ENCODE measurements around the gene P4HA1.
A peak's percentile ranks its signal among the peaks of the same experiment; 100 is the strongest.

The P4HA1 gene

GRCh38 chr10:73079779-73080541 is 16.7 kb downstream of the P4HA1 start:
- FAIRE-seq (peak; percentile 30), DNase-seq (ENCODE audit: insufficient read length, low spot score) (no peak)
- TF ChIP-seq POLR2A (IDR thresholded peaks at IDR 0.05; ENCODE audit: low read depth, low read length), result no peak

- TF ChIP-seq POLR2A (IDR thresholded peaks at IDR 0.05; ENCODE audit: low read depth, low read length), result no peak
- FAIRE-seq, result peak; percentile 97
Observed at GRCh38 chr10:73076360-73077183, 20.1 kb downstream of the P4HA1 start.

GRCh38 chr10:73075829-73076228 is 20.8 kb downstream of the P4HA1 start:
- DNase-seq (ENCODE audit: insufficient read length, low spot score), result no peak
- no peak for TF ChIP-seq POLR2A (IDR thresholded peaks at IDR 0.05; ENCODE audit: low read depth, low read length)
- FAIRE-seq, result no peak

More at GRCh38 chr10:73076360-73077183, 20.1 kb downstream of the P4HA1 start:
- no peak for DNase-seq (ENCODE audit: insufficient read length, low spot score)

- TF ChIP-seq POLR2A (IDR thresholded peaks at IDR 0.05; ENCODE audit: low read depth, low read length), result no peak
- no peak for DNase-seq (ENCODE audit: insufficient read length, low spot score)
- FAIRE-seq, result peak; percentile 15
Observed at GRCh38 chr10:73073627-73074026, 23.0 kb downstream of the P4HA1 start.

- DNase-seq (ENCODE audit: insufficient read length, low spot score), result no peak
- FAIRE-seq, result peak; percentile 61
- TF ChIP-seq POLR2A (IDR thresholded peaks at IDR 0.05; ENCODE audit: low read depth, low read length), result no peak
Observed at GRCh38 chr10:73065441-73065840, 31.2 kb downstream of the P4HA1 start.

- no peak for DNase-seq (ENCODE audit: insufficient read length, low spot score)
- TF ChIP-seq POLR2A (IDR thresholded peaks at IDR 0.05; ENCODE audit: low read depth, low read length), result no peak
- no peak for FAIRE-seq
Observed at GRCh38 chr10:73061743-73062142, 34.9 kb downstream of the P4HA1 start.

- TF ChIP-seq POLR2A (IDR thresholded peaks at IDR 0.05; ENCODE audit: low read depth, low read length), result no peak
- no peak for DNase-seq (ENCODE audit: insufficient read length, low spot score)
- FAIRE-seq, result peak; percentile 99
Observed at GRCh38 chr10:73060738-73061635, 35.7 kb downstream of the P4HA1 start.

GRCh38 chr10:73060173-73060572 is 36.5 kb downstream of the P4HA1 start:
- DNase-seq (ENCODE audit: insufficient read length, low spot score) (no peak), FAIRE-seq (peak; percentile 30)
- TF ChIP-seq POLR2A (IDR thresholded peaks at IDR 0.05; ENCODE audit: low read depth, low read length), result no peak

- no peak for TF ChIP-seq POLR2A (IDR thresholded peaks at IDR 0.05; ENCODE audit: low read depth, low read length)
- FAIRE-seq (peak; percentile 78), DNase-seq (ENCODE audit: insufficient read length, low spot score) (no peak)
Observed at GRCh38 chr10:73058057-73058591, 38.5 kb downstream of the P4HA1 start.

GRCh38 chr10:73054286-73054685 is 42.4 kb downstream of the P4HA1 start:
- TF ChIP-seq POLR2A (IDR thresholded peaks at IDR 0.05; ENCODE audit: low read depth, low read length), result no peak
- DNase-seq (ENCODE audit: insufficient read length, low spot score) (no peak), FAIRE-seq (peak; percentile 76)

- no peak for TF ChIP-seq POLR2A (IDR thresholded peaks at IDR 0.05; ENCODE audit: low read depth, low read length)
- FAIRE-seq (peak; percentile 64), DNase-seq (ENCODE audit: insufficient read length, low spot score) (no peak)
Observed at GRCh38 chr10:73053275-73053674, 43.4 kb downstream of the P4HA1 start.

- TF ChIP-seq POLR2A (IDR thresholded peaks at IDR 0.05; ENCODE audit: low read depth, low read length), result no peak
- DNase-seq (ENCODE audit: insufficient read length, low spot score) (peak; percentile 9), FAIRE-seq (peak; percentile 98)
Observed at GRCh38 chr10:73044378-73045285, 52.0 kb downstream of the P4HA1 start.

Measured in H54 (cell line).